Endodermal cell (in vitro differentiated cells): Measurements from ENCODE around the gene ATP8B4. TPM values are rescaled to one million over a fixed set of nuclear protein-coding genes. Genes with fewer than 3 reads are reported as not detected.

ENCODE experiments used
- DNase-seq: peaks from one replicate; pipeline ENCODE4 v3.0.0-alpha.2; 2017
- H3K27ac ChIP-seq: 2 replicates; pipeline ENCODE4 v1.5.1; 2013; ENCODE audit warnings: mild to moderate bottlenecking, low read depth, low read length, moderate library complexity
- H3K27me3 ChIP-seq: 2 replicates; pipeline ENCODE4 v1.6.1; 2013; ENCODE audit warnings: mild to moderate bottlenecking, low read length, moderate library complexity; ENCODE audit not compliant: insufficient read depth, control insufficient read depth, poor library complexity, severe bottlenecking
- H3K36me3 ChIP-seq: 2 replicates; pipeline ENCODE4 v1.7.0; 2013; ENCODE audit warnings: mild to moderate bottlenecking, low read length, moderate library complexity; ENCODE audit not compliant: control insufficient read depth, insufficient read depth
- H3K4me1 ChIP-seq: one replicate; pipeline ENCODE4 v1.7.0; 2013; ENCODE audit warnings: low read length; ENCODE audit not compliant: control insufficient read depth, insufficient read depth
- H3K4me3 ChIP-seq: 2 replicates; pipeline ENCODE4 v1.5.1; 2013; ENCODE audit warnings: mild to moderate bottlenecking, low read length, moderate library complexity
- H3K9ac ChIP-seq: 2 replicates; pipeline ENCODE4 v1.6.1; 2013; ENCODE audit warnings: mild to moderate bottlenecking, low read length, moderate library complexity; ENCODE audit not compliant: poor library complexity, severe bottlenecking; ENCODE audit errors: extremely low read depth
- H3K9me3 ChIP-seq: 2 replicates; pipeline ENCODE4 v1.6.1; 2013; ENCODE audit warnings: mild to moderate bottlenecking, low read length, moderate library complexity; ENCODE audit not compliant: control insufficient read depth
- H3K27ac Mint-ChIP-seq: 2 replicates; pipeline ENCODE4 v1.8.0; 2020; ENCODE audit warnings: mixed read lengths
- H3K27me3 Mint-ChIP-seq: 2 replicates; pipeline ENCODE4 v1.8.0; 2021; ENCODE audit warnings: mild to moderate bottlenecking, mixed read lengths; ENCODE audit not compliant: insufficient read depth
- H3K36me3 Mint-ChIP-seq: 2 replicates; pipeline ENCODE4 v1.8.0; 2020; ENCODE audit warnings: low read depth, mixed read lengths
- H3K4me1 Mint-ChIP-seq: 2 replicates; pipeline ENCODE4 v1.8.0; 2020; ENCODE audit warnings: mixed read lengths
- H3K4me3 Mint-ChIP-seq: 2 replicates; pipeline ENCODE4 v1.8.0; 2020; ENCODE audit warnings: mild to moderate bottlenecking, moderate library complexity, mixed read lengths
- H3K9me3 Mint-ChIP-seq: 2 replicates; pipeline ENCODE4 v1.8.0; 2020; ENCODE audit warnings: mild to moderate bottlenecking, mixed read lengths
- WGBS, 2 experiments: methylation state at CpG; one replicate each; pipeline versions ENCODE4 v1.1.5 to v1.1.7; 2013; ENCODE audit warnings: missing lambda C conversion rate in 2 of 2, mixed read lengths in 1 of 2; ENCODE audit not compliant: insufficient coverage in 1 of 2, insufficient read length in 1 of 2; 5-methylcytosine and 5-hydroxymethylcytosine counted together
- total RNA-seq, 2 donors: library from RNA; stranded (reverse); fragmentation: NEBNext Ultra II Directional in 1 of 2; extraction: Animal tissue kit (Norgen Biotek cat#: 25700) in 1 of 2; gene quantifications; 2 replicates in 1 of 2; 3 replicates in 1 of 2; pipeline ENCODE4 v1.2.1, GENCODE V29; 2021
- TF ChIP-seq, protein P1 (sequence below): fragments of 200-600 bp; sonication (generic); conservative IDR thresholded peaks from 2 replicates; pipeline ENCODE4 v1.5.0; 2021; ENCODE audit warnings: antibody characterized with exemption, mild to moderate bottlenecking

The ATP8B4 gene
- total RNA-seq, 2 donors from 2014 or later = 0.64 to 0.95 TPM

GRCh38 chr15:50044904-50045303 is 74.1 kb downstream of the ATP8B4 start:
- Mint-ChIP-seq H3K36me3 (no peaks in the 10 kb centered on the region), H3K9me3 (peaks cover 16% of the 10 kb centered on the region), H3K4me3 (no peak overlapping the region), H3K4me1 (no peaks in the 10 kb centered on the region), H3K27ac (no peak overlapping the region), H3K27me3 (peaks cover 1% of the 10 kb centered on the region)
- Histone ChIP-seq H3K27ac (no peak overlapping the region), H3K36me3 (no peaks in the 10 kb centered on the region), H3K9ac (no peak overlapping the region), H3K27me3 (no peaks in the 10 kb centered on the region), H3K9me3 (peaks cover 13% of the 10 kb centered on the region), H3K4me1 (no peaks in the 10 kb centered on the region), H3K4me3 (no peak overlapping the region)
- no peak for DNase-seq
- TF ChIP-seq, protein P1, sequence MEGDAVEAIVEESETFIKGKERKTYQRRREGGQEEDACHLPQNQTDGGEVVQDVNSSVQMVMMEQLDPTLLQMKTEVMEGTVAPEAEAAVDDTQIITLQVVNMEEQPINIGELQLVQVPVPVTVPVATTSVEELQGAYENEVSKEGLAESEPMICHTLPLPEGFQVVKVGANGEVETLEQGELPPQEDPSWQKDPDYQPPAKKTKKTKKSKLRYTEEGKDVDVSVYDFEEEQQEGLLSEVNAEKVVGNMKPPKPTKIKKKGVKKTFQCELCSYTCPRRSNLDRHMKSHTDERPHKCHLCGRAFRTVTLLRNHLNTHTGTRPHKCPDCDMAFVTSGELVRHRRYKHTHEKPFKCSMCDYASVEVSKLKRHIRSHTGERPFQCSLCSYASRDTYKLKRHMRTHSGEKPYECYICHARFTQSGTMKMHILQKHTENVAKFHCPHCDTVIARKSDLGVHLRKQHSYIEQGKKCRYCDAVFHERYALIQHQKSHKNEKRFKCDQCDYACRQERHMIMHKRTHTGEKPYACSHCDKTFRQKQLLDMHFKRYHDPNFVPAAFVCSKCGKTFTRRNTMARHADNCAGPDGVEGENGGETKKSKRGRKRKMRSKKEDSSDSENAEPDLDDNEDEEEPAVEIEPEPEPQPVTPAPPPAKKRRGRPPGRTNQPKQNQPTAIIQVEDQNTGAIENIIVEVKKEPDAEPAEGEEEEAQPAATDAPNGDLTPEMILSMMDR = no peak
- WGBS, 2 experiments = 0% methylated on average over 1 of the region's 2 CpGs; no CpG with 5 or more reads in 1 of the 2 experiments

- no peak for DNase-seq
- H3K36me3 ChIP-seq = no peaks in the 10 kb centered on the region
- Mint-ChIP-seq H3K9me3 (peaks cover 16% of the 10 kb centered on the region), H3K36me3 (no peaks in the 10 kb centered on the region), H3K4me1 (no peaks in the 10 kb centered on the region), H3K27ac (no peak overlapping the region), H3K27me3 (peaks cover 1% of the 10 kb centered on the region), H3K4me3 (no peak overlapping the region)
- H3K9me3 ChIP-seq = peaks cover 13% of the 10 kb centered on the region
- H3K4me3 ChIP-seq = no peak overlapping the region
- H3K4me1 ChIP-seq = no peaks in the 10 kb centered on the region
- no peak overlapping the region for H3K27ac ChIP-seq
- H3K27me3 ChIP-seq = no peaks in the 10 kb centered on the region
- TF ChIP-seq, protein P1 = no peak
- no peak overlapping the region for H3K9ac ChIP-seq
These were observed 74.6 kb downstream of the ATP8B4 start for GRCh38 chr15:50044406-50044805.

GRCh38 chr15:50042775-50043174 is 76.3 kb downstream of the ATP8B4 start:
- WGBS, 2 experiments = 100% methylated on average over 2 of the region's 2 CpGs; no CpG with 5 or more reads in 1 of the 2 experiments
- H3K9me3 Mint-ChIP-seq = peaks cover 16% of the 10 kb centered on the region
- no peak overlapping the region for H3K27ac Mint-ChIP-seq
- no peak overlapping the region for H3K4me3 ChIP-seq
- TF ChIP-seq, protein P1 = no peak
- H3K36me3 Mint-ChIP-seq = no peaks in the 10 kb centered on the region
- H3K9ac ChIP-seq = no peak overlapping the region
- no peak for DNase-seq
- H3K4me3 Mint-ChIP-seq = no peak overlapping the region
- peaks cover 13% of the 10 kb centered on the region for H3K9me3 ChIP-seq
- H3K27ac ChIP-seq = no peak overlapping the region
- no peaks in the 10 kb centered on the region for H3K4me1 ChIP-seq
- no peaks in the 10 kb centered on the region for H3K36me3 ChIP-seq
- no peaks in the 10 kb centered on the region for H3K27me3 Mint-ChIP-seq
- H3K27me3 ChIP-seq = no peaks in the 10 kb centered on the region
- H3K4me1 Mint-ChIP-seq = no peaks in the 10 kb centered on the region
